Measurements from ENCODE around the gene WDR6. TPM values are rescaled to one million over a fixed set of nuclear protein-coding genes. Genes with fewer than 3 reads are reported as not detected.
"Not testable (repeated sequence)": the region's sequence is repeated elsewhere in the genome, so short reads cannot be mapped to it uniquely, and the experiment has no call there.

The WDR6 gene
- total RNA-seq, 2 donors from 2014 or later: 92.3 to 150 TPM

- Histone ChIP-seq H3K27ac (no peak overlapping the region), H3K9ac (ENCODE audit: low read depth in 2 of 2, low read length in 2 of 2) (peak overlapping the region; percentile 24 to 87), H3K36me3 (no peaks in the 10 kb centered on the region), H3K27me3 (no peaks in the 10 kb centered on the region), H3K9me3 (no peaks in the 10 kb centered on the region), H3K4me1 (peaks cover 7% of the 10 kb centered on the region), H3K4me3 (no peak overlapping the region)
- intact Hi-C loops (cut with DNase I): no loop called here
- no peak for TF ChIP-seq CTCF (IDR thresholded peaks at IDR 0.05)
- DNase-seq: no peak
These were observed 1.2 kb upstream of the WDR6 start for GRCh38 chr3:49005998-49006397.

GRCh38 chr3:49006408-49007067 lies 653 bp upstream of the WDR6 start:
- DNase-seq: peak; percentile 46
- Histone ChIP-seq H3K27me3 (no peaks in the 10 kb centered on the region), H3K27ac (peak overlapping the region; percentile 99), H3K4me3 (peak overlapping the region; percentile 78), H3K9me3 (no peaks in the 10 kb centered on the region), H3K4me1 (peaks cover 7% of the 10 kb centered on the region), H3K9ac (ENCODE audit: low read depth in 2 of 2, low read length in 2 of 2) (peak overlapping the region; percentile 87), H3K36me3 (no peaks in the 10 kb centered on the region)
- intact Hi-C loops (cut with DNase I): no loop called here
- TF ChIP-seq CTCF (IDR thresholded peaks at IDR 0.05): no peak

DNA sequence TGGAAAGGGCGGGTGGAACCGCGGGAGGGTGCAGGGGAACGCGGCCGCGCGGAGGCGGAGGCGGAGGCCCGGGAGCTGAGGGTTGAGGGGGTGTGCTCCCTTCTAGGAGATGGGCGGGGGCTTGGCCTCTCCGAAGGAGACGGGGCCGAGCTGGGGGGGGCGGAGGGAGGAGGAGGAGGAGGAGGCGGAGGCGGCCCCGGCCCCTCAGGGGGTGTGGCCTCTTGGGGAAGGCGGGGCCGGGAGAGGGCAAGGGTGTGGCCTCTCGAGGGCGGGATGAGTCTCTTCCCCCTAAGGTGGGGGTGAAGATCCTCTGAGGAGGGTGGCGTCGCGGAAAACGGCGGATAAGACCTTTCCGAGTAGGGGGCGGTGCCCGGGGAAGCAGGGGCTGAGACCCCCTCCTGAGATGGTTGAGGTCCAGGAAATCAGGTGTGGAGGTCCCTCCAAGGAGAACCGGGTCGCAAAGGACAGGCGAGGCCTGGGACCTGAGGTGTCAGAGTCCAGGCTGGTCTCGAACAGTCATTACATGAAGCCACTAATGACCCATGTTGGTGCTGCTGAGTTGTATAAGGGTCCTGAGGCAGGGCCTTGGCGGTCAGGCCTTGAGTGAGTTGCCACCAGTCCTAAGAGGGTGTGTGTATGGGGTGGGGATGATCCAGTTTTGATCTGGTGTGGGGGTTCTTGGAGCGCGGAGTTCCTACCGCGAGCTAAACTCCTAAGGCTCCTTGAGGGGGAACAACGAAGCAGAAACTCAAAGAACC lies 759 bp downstream of the WDR6 start:
- peak overlapping the region; percentile 78 for H3K4me3 ChIP-seq
- peak overlapping the region; percentile 99 for H3K27ac ChIP-seq
- DNase-seq: peak; percentile 96
- intact Hi-C loops (cut with DNase I): no loop called here
- no peak for TF ChIP-seq CTCF (IDR thresholded peaks at IDR 0.05)
- H3K4me1 ChIP-seq: peaks cover 7% of the 10 kb centered on the region
- peak overlapping the region; percentile 87 to 92 for H3K9ac ChIP-seq (ENCODE audit: low read depth in 2 of 2, low read length in 2 of 2)
- no peaks in the 10 kb centered on the region for H3K9me3 ChIP-seq
- no peaks in the 10 kb centered on the region for H3K36me3 ChIP-seq
- H3K27me3 ChIP-seq: no peaks in the 10 kb centered on the region

DNA sequence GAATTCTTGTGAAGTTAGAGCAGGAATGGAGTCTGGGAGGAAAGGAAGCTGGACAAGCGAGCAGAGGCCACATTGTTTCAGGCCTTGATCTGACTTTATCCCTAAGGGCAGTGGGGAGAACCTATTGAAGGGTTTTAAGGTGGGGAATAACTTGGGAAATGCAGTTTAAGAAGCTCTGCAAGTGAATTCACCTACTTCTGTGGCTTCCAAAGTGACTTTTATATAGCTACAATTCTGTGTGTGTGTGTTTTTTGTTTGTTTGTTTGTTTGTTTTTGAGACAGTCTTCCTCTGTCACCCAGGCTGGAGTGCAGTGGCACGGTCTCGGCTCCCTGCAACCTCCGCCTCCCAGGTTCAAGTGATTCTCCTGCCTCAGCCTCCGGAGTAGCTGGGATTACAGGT lies 1.4 kb downstream of the WDR6 start:
- H3K4me3 ChIP-seq; H3K27me3 ChIP-seq; DNase-seq; intact Hi-C loops (cut with DNase I); H3K9me3 ChIP-seq; H3K4me1 ChIP-seq; H3K36me3 ChIP-seq: not testable (repeated sequence)
- H3K9ac ChIP-seq (ENCODE audit: low read depth in 2 of 2, low read length in 2 of 2): peak overlapping the region in 1 of 2 donors; percentile 82
- peak overlapping the region; percentile 99 for H3K27ac ChIP-seq

- H3K27ac ChIP-seq: no peak overlapping the region
- H3K27me3 ChIP-seq: no peaks in the 10 kb centered on the region
- peaks cover 7% of the 10 kb centered on the region for H3K4me1 ChIP-seq
- intact Hi-C loops (cut with DNase I): no loop called here
- no peak overlapping the region for H3K9ac ChIP-seq (ENCODE audit: low read depth in 2 of 2, low read length in 2 of 2)
- H3K4me3 ChIP-seq: no peak overlapping the region
- H3K36me3 ChIP-seq: peaks cover under 1% of the 10 kb centered on the region
- H3K9me3 ChIP-seq: no peaks in the 10 kb centered on the region
- no peak for TF ChIP-seq CTCF (IDR thresholded peaks at IDR 0.05)
- no peak for DNase-seq
These were observed 2.2 kb downstream of the WDR6 start for GRCh38 chr3:49009396-49009795.

Data from colonic mucosa (tissue), 4 donors.